VCaP (cell line): ENCODE results near the gene DOCK11.

Experiments used
- H3K27ac ChIP-seq: fragments of 450-650 bp; 2 replicates; pipeline ENCODE4 v1.5.1; 2017
- CTCF ChIP-seq: fragments of 450-650 bp; conservative IDR thresholded peaks from 2 replicates; pipeline ENCODE4 v1.5.1; 2017; ENCODE audit warnings: mild to moderate bottlenecking, moderate library complexity

DOCK11 gene

GRCh38 chrX:118536687-118537461 lies 41.3 kb downstream of the DOCK11 start:
- no peak overlapping the region for H3K27ac ChIP-seq
- peak; percentile 19; the same call in 1 of the 2 replicates for TF ChIP-seq CTCF

GRCh38 chrX:118538386-118538785 lies 42.8 kb downstream of the DOCK11 start:
- TF ChIP-seq CTCF: no peak
- H3K27ac ChIP-seq: no peak overlapping the region

GRCh38 chrX:118540342-118540741 lies 44.7 kb downstream of the DOCK11 start:
- no peak for TF ChIP-seq CTCF
- no peak overlapping the region for H3K27ac ChIP-seq

GRCh38 chrX:118541482-118541881 lies 45.9 kb downstream of the DOCK11 start:
- TF ChIP-seq CTCF: no peak
- H3K27ac ChIP-seq: no peak overlapping the region

GRCh38 chrX:118545510-118545909 lies 49.9 kb downstream of the DOCK11 start:
- no peak for TF ChIP-seq CTCF
- H3K27ac ChIP-seq: no peak overlapping the region

- no peak overlapping the region for H3K27ac ChIP-seq
- TF ChIP-seq CTCF: no peak
Observed at GRCh38 chrX:118548841-118549240, 53.2 kb downstream of the DOCK11 start.

GRCh38 chrX:118550792-118551191 lies 55.2 kb downstream of the DOCK11 start:
- no peak for TF ChIP-seq CTCF
- H3K27ac ChIP-seq: no peak overlapping the region
